ENCODE results near the gene FAM193A.

DNA sequence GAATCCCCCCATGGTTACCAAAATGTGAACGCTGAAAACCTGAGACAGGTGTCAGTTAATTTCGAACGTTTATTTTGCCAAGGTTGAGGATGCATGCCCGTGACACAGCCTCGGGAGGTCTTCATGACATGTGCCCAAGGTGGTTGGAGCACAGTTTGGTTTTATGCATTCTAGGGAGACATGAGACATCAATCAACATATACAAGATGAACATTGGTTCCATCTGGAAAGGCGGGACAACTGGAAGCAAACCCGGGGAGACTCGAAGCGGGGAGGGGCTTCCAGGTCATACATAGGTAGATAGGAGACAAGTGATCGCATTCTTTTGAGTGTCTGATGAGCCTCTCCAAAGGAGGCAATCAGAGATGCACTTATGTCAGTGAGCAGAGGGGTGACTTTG is 245.5 kb downstream of the FAM193A start:
- TF ChIP-seq, protein P1, sequence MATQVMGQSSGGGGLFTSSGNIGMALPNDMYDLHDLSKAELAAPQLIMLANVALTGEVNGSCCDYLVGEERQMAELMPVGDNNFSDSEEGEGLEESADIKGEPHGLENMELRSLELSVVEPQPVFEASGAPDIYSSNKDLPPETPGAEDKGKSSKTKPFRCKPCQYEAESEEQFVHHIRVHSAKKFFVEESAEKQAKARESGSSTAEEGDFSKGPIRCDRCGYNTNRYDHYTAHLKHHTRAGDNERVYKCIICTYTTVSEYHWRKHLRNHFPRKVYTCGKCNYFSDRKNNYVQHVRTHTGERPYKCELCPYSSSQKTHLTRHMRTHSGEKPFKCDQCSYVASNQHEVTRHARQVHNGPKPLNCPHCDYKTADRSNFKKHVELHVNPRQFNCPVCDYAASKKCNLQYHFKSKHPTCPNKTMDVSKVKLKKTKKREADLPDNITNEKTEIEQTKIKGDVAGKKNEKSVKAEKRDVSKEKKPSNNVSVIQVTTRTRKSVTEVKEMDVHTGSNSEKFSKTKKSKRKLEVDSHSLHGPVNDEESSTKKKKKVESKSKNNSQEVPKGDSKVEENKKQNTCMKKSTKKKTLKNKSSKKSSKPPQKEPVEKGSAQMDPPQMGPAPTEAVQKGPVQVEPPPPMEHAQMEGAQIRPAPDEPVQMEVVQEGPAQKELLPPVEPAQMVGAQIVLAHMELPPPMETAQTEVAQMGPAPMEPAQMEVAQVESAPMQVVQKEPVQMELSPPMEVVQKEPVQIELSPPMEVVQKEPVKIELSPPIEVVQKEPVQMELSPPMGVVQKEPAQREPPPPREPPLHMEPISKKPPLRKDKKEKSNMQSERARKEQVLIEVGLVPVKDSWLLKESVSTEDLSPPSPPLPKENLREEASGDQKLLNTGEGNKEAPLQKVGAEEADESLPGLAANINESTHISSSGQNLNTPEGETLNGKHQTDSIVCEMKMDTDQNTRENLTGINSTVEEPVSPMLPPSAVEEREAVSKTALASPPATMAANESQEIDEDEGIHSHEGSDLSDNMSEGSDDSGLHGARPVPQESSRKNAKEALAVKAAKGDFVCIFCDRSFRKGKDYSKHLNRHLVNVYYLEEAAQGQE (IDR thresholded peaks at IDR 0.05; ENCODE audit: unreplicated experiment): no peak
- TF ChIP-seq, protein P2, sequence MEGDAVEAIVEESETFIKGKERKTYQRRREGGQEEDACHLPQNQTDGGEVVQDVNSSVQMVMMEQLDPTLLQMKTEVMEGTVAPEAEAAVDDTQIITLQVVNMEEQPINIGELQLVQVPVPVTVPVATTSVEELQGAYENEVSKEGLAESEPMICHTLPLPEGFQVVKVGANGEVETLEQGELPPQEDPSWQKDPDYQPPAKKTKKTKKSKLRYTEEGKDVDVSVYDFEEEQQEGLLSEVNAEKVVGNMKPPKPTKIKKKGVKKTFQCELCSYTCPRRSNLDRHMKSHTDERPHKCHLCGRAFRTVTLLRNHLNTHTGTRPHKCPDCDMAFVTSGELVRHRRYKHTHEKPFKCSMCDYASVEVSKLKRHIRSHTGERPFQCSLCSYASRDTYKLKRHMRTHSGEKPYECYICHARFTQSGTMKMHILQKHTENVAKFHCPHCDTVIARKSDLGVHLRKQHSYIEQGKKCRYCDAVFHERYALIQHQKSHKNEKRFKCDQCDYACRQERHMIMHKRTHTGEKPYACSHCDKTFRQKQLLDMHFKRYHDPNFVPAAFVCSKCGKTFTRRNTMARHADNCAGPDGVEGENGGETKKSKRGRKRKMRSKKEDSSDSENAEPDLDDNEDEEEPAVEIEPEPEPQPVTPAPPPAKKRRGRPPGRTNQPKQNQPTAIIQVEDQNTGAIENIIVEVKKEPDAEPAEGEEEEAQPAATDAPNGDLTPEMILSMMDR (conservative IDR thresholded peaks at IDR 0.05; ENCODE audit: low read depth in 2 of 2): no peak
- TF ChIP-seq JUNB (IDR thresholded peaks at IDR 0.05; ENCODE audit: unreplicated experiment): no peak
- TF ChIP-seq ZNF114 (CRISPR knock-in tag; IDR thresholded peaks at IDR 0.05): no peak
- no peak for TF ChIP-seq NANOG (IDR thresholded peaks at IDR 0.05; ENCODE audit: borderline replicate concordance)
- TF ChIP-seq EZH2phosphoT487 (IDR thresholded peaks at IDR 0.05; ENCODE audit: unreplicated experiment): no peak
- no peak for TF ChIP-seq CREB1 (CRISPR knock-in tag; IDR thresholded peaks at IDR 0.05; ENCODE audit: low read depth)
- TF ChIP-seq POLR2AphosphoS5 (IDR thresholded peaks at IDR 0.05; ENCODE audit: low read depth): no peak
- no peak for TF ChIP-seq EZH2 (IDR thresholded peaks at IDR 0.05; ENCODE audit: low read depth, unreplicated experiment)
- TF ChIP-seq, protein P3, sequence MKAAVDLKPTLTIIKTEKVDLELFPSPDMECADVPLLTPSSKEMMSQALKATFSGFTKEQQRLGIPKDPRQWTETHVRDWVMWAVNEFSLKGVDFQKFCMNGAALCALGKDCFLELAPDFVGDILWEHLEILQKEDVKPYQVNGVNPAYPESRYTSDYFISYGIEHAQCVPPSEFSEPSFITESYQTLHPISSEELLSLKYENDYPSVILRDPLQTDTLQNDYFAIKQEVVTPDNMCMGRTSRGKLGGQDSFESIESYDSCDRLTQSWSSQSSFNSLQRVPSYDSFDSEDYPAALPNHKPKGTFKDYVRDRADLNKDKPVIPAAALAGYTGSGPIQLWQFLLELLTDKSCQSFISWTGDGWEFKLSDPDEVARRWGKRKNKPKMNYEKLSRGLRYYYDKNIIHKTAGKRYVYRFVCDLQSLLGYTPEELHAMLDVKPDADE (IDR thresholded peaks at IDR 0.05): no peak
